H9 (cell line): ENCODE data around the gene MALAT1. TPM values are rescaled to one million over a fixed set of nuclear protein-coding genes. Genes with fewer than 3 reads are reported as not detected.
A peak's percentile ranks its signal among the peaks of the same experiment; 100 is the strongest.

ENCODE experiments used
- DNase-seq: peaks from one replicate; pipeline ENCODE4 v3.0.0-alpha.2; 2017
- H2AFZ ChIP-seq: one replicate; pipeline ENCODE4 v1.6.1; 2013; ENCODE audit warnings: mild to moderate bottlenecking, low read length, control low read depth, moderate library complexity
- H2AK5ac ChIP-seq: 2 replicates; pipeline ENCODE4 v1.6.1; 2013; ENCODE audit warnings: low read length, control low read depth, mixed read lengths; ENCODE audit not compliant: insufficient read length
- H2BK120ac ChIP-seq: one replicate; pipeline ENCODE4 v1.6.1; 2013; ENCODE audit warnings: low read depth, mild to moderate bottlenecking, low read length, control low read depth, inconsistent platforms; ENCODE audit not compliant: poor library complexity, severe bottlenecking
- H2BK12ac ChIP-seq: 2 replicates; pipeline ENCODE4 v1.6.1; 2013; ENCODE audit warnings: low read length, control low read depth, mixed read lengths, low read depth; ENCODE audit not compliant: insufficient read length
- H2BK15ac ChIP-seq: 2 replicates; pipeline ENCODE4 v1.6.1; 2013; ENCODE audit warnings: low read depth, low read length, control low read depth
- H2BK20ac ChIP-seq: one replicate; pipeline ENCODE4 v1.6.1; 2013; ENCODE audit warnings: low read depth, mild to moderate bottlenecking, low read length, control low read depth, inconsistent platforms; ENCODE audit not compliant: poor library complexity, severe bottlenecking
- H2BK5ac ChIP-seq: 2 replicates; pipeline ENCODE4 v1.6.1; 2013; ENCODE audit warnings: low read length, control low read depth, mixed read lengths; ENCODE audit not compliant: insufficient read length
- H3K14ac ChIP-seq: 2 replicates; pipeline ENCODE4 v1.6.1; 2013; ENCODE audit warnings: low read length, control low read depth; ENCODE audit not compliant: insufficient read depth
- H3K18ac ChIP-seq: 2 replicates; pipeline ENCODE4 v1.6.1; 2013; ENCODE audit warnings: low read depth, mild to moderate bottlenecking, mixed read lengths, low read length, control low read depth; ENCODE audit not compliant: insufficient read length
- H3K23ac ChIP-seq: 2 replicates; pipeline ENCODE4 v1.6.1; 2013; ENCODE audit warnings: low read length, control low read depth, mixed read lengths, low read depth; ENCODE audit not compliant: insufficient read length
- H3K23me2 ChIP-seq: 2 replicates; pipeline ENCODE4 v1.6.1; 2013; ENCODE audit warnings: low read depth, mild to moderate bottlenecking, mixed read lengths, low read length, control low read depth; ENCODE audit not compliant: insufficient read length, poor library complexity, severe bottlenecking
- H3K27ac ChIP-seq: 2 replicates; pipeline ENCODE4 v1.5.1; 2013; ENCODE audit warnings: low read length, control low read depth, mixed read lengths, low read depth; ENCODE audit not compliant: insufficient read length
- H3K27me3 ChIP-seq: 2 replicates; pipeline ENCODE4 v1.6.1; 2013; ENCODE audit warnings: low read length, control low read depth, inconsistent platforms; ENCODE audit not compliant: insufficient read depth
- H3K4ac ChIP-seq: 2 replicates; pipeline ENCODE4 v1.6.1; 2013; ENCODE audit warnings: low read depth, mild to moderate bottlenecking, control low read depth, inconsistent platforms, low read length, moderate library complexity
- H3K4me1 ChIP-seq: 2 replicates; pipeline ENCODE4 v1.6.1; 2013; ENCODE audit warnings: low read length, control low read depth, inconsistent platforms; ENCODE audit not compliant: insufficient read depth
- H3K4me2 ChIP-seq: 2 replicates; pipeline ENCODE4 v1.6.1; 2013; ENCODE audit warnings: low read length, control low read depth, mixed read lengths; ENCODE audit not compliant: insufficient read length, insufficient read depth
- H3K56ac ChIP-seq: 2 replicates; pipeline ENCODE4 v1.6.1; 2013; ENCODE audit warnings: low read depth, mild to moderate bottlenecking, mixed read lengths, low read length, control low read depth; ENCODE audit not compliant: insufficient read length
- H3K79me1 ChIP-seq: 2 replicates; pipeline ENCODE4 v1.6.1; 2013; ENCODE audit warnings: low read depth, mild to moderate bottlenecking, moderate library complexity, low read length, control low read depth, inconsistent platforms; ENCODE audit not compliant: insufficient read depth, poor library complexity, severe bottlenecking
- H3K79me2 ChIP-seq: 2 replicates; pipeline ENCODE4 v1.6.1; 2013; ENCODE audit warnings: low read length, control low read depth, inconsistent platforms; ENCODE audit not compliant: insufficient read depth
- H3K9ac ChIP-seq: 2 replicates; pipeline ENCODE4 v1.6.1; 2013; ENCODE audit warnings: low read length, control low read depth, mixed read lengths; ENCODE audit not compliant: insufficient read length; ENCODE audit errors: extremely low read depth
- H3K9me3 ChIP-seq: one replicate; pipeline ENCODE4 v1.6.1; 2013; ENCODE audit warnings: low read depth, low read length, inconsistent platforms; ENCODE audit not compliant: control insufficient read depth
- H3T11ph ChIP-seq: one replicate; pipeline ENCODE4 v1.6.1; 2013; ENCODE audit warnings: mild to moderate bottlenecking, low read length, control low read depth, inconsistent platforms
- H4K20me1 ChIP-seq: one replicate; pipeline ENCODE4 v1.6.1; 2013; ENCODE audit not compliant: control insufficient read depth, insufficient read length, insufficient read depth
- H4K5ac ChIP-seq: 2 replicates; pipeline ENCODE4 v1.6.1; 2013; ENCODE audit warnings: low read depth, mild to moderate bottlenecking, mixed read lengths, low read length, control low read depth; ENCODE audit not compliant: insufficient read length
- H4K8ac ChIP-seq: replicated peaks from 2 replicates; pipeline ENCODE4 v1.6.1; 2013; ENCODE audit warnings: low read length, control low read depth, mixed read lengths, low read depth; ENCODE audit not compliant: insufficient read length
- H4K91ac ChIP-seq: 2 replicates; pipeline ENCODE4 v1.6.1; 2013; ENCODE audit warnings: low read depth, mild to moderate bottlenecking, moderate library complexity, mixed read lengths, low read length, control low read depth; ENCODE audit not compliant: insufficient read length
- H3K27ac Mint-ChIP-seq, 3 experiments: 2 replicates in 2 of 3; 3 replicates in 1 of 3; pipeline ENCODE4 v1.8.0; 2020 to 2021; ENCODE audit warnings: mixed read lengths in 3 of 3, mild to moderate bottlenecking in 1 of 3, moderate library complexity in 1 of 3
- H3K27me3 Mint-ChIP-seq: 2 replicates; pipeline ENCODE4 v1.8.0; 2021; ENCODE audit warnings: low read depth, mild to moderate bottlenecking, moderate library complexity, mixed read lengths
- H3K36me3 Mint-ChIP-seq, 3 experiments: 2 replicates in 2 of 3; 3 replicates in 1 of 3; pipeline ENCODE4 v1.8.0; 2020 to 2021; ENCODE audit warnings: low read depth in 3 of 3, mixed read lengths in 3 of 3; ENCODE audit not compliant: insufficient read depth in 1 of 3
- H3K4me1 Mint-ChIP-seq, 2 experiments: 2 replicates each; pipeline ENCODE4 v1.8.0; 2020; ENCODE audit warnings: mixed read lengths in 2 of 2
- H3K4me3 Mint-ChIP-seq, 2 experiments: 2 replicates in 1 of 2; 3 replicates in 1 of 2; pipeline ENCODE4 v1.8.0; 2020 to 2021; ENCODE audit warnings: mild to moderate bottlenecking in 2 of 2, mixed read lengths in 2 of 2, moderate library complexity in 1 of 2
- H3K9me3 Mint-ChIP-seq, 2 experiments: 2 replicates in 1 of 2; 3 replicates in 1 of 2; pipeline ENCODE4 v1.8.0; 2020; ENCODE audit warnings: mild to moderate bottlenecking in 2 of 2, mixed read lengths in 2 of 2, moderate library complexity in 1 of 2
- CTCF ChIP-seq: fragments of 200-600 bp; sonication (generic); conservative IDR thresholded peaks from 3 replicates; pipeline ENCODE4 v1.8.0; 2021; ENCODE audit warnings: antibody characterized with exemption, mild to moderate bottlenecking
- WGBS: extraction: QIAGEN DNeasy Blood & Tissue Kit; methylation state at CpG from one replicate; pipeline ENCODE4 v1.1.7; 2013; ENCODE audit warnings: missing lambda C conversion rate, low lambda C conversion rate, mixed read lengths; ENCODE audit not compliant: insufficient read length; ENCODE audit errors: extremely low coverage; 5-methylcytosine and 5-hydroxymethylcytosine counted together
- total RNA-seq: library from RNA; stranded (reverse); gene quantifications from 2 replicates; pipeline ENCODE4 v1.2.1, GENCODE V29; 2021

MALAT1 gene
- total RNA-seq, 1 experiment from 2014 or later, result 1,934 TPM

GRCh38 chr11:65489035-65489705 is 9.7 kb upstream of the MALAT1 start:
- no CpG with 5 or more reads among the region's 10 CpGs for WGBS
- H3K27me3 ChIP-seq, result no peaks in the 10 kb centered on the region
- H4K8ac ChIP-seq, result no peak overlapping the region
- H2BK15ac ChIP-seq, result no peak overlapping the region
- peak overlapping the region; percentile 100 for H3K27ac Mint-ChIP-seq
- peak; percentile 93 for DNase-seq
- no peak overlapping the region for H2BK20ac ChIP-seq
- H3K36me3 Mint-ChIP-seq, result no peaks in the 10 kb centered on the region; a peak in 1 of 7 replicates
- no peak overlapping the region for H3K4me2 ChIP-seq
- peak overlapping the region; percentile 96 for H3K18ac ChIP-seq
- peaks cover 36% of the 10 kb centered on the region for H3K4me1 ChIP-seq
- H3K4me3 Mint-ChIP-seq, result peak overlapping the region; percentile 19 to 78; a peak in 3 of 5 replicates
- no peak overlapping the region for H3K23ac ChIP-seq
- peak overlapping the region; percentile 98 for H3K14ac ChIP-seq
- no peaks in the 10 kb centered on the region for H4K20me1 ChIP-seq
- peaks cover 13% of the 10 kb centered on the region for H3K23me2 ChIP-seq
- no peak overlapping the region for H2AFZ ChIP-seq
- peak overlapping the region; percentile 7; the same call in 1 of the 2 replicates for H3K4ac ChIP-seq
- no peaks in the 10 kb centered on the region; a peak in 1 of 5 replicates for H3K9me3 Mint-ChIP-seq
- peak overlapping the region; percentile 42 for H2BK5ac ChIP-seq
- H3K9ac ChIP-seq, result no peak overlapping the region
- peak overlapping the region; percentile 33 for H2AK5ac ChIP-seq
- no peak overlapping the region for H3T11ph ChIP-seq
- H3K27ac ChIP-seq, result peak overlapping the region; percentile 95
- no peak overlapping the region for H3K56ac ChIP-seq
- peak overlapping the region; percentile 96 for H4K91ac ChIP-seq
- no peak for TF ChIP-seq CTCF
- H3K9me3 ChIP-seq, result no peaks in the 10 kb centered on the region
- peak overlapping the region; percentile 63 for H2BK12ac ChIP-seq
- no peak overlapping the region for H2BK120ac ChIP-seq
- no peaks in the 10 kb centered on the region for H3K79me1 ChIP-seq
- H3K27me3 Mint-ChIP-seq, result peaks cover 2% of the 10 kb centered on the region; the same call in 1 of the 2 replicates
- no peaks in the 10 kb centered on the region for H3K79me2 ChIP-seq
- H3K4me1 Mint-ChIP-seq, result peaks cover 84 to 91% of the 10 kb centered on the region in 2 experiments
- peak overlapping the region; percentile 37 for H4K5ac ChIP-seq
